MCF 10A (cell line): ENCODE measurements around the gene CASR. TPM values are rescaled to one million over a fixed set of nuclear protein-coding genes. Genes with fewer than 3 reads are reported as not detected.

Experiments
- BruUV-seq: library from RNA; stranded (reverse); fragments of 400-500 nt; replicated peaks from 2 replicates; lab custom pipeline; 2021; lab: Mats Ljungman, UMichigan
- CTCF ChIA-PET: fragments of 300-600 bp; sonication (Branson Sonifier 250); formaldehyde crosslinking; extraction: SDS; loops from one replicate; lab custom pipeline; 2021; ENCODE audit warnings: antibody characterized with exemption, inconsistent platforms; lab: Yijun Ruan, JAX
- POLR2A ChIA-PET: fragments of 300-600, 350-650 bp; sonication (Branson Sonifier 250); formaldehyde crosslinking; extraction: SDS; loops from one replicate; lab custom pipeline; 2020; ENCODE audit warnings: antibody characterized with exemption, inconsistent platforms; lab: Yijun Ruan, JAX
- DNase-seq: peaks from one replicate; pipeline ENCODE4 v3.0.0-alpha.2; 2018; ENCODE audit not compliant: unreplicated experiment
- H3K27ac Mint-ChIP-seq: one replicate; pipeline ENCODE4 v1.8.0; 2022; ENCODE audit warnings: mild to moderate bottlenecking, low read depth, mixed read lengths; ENCODE audit not compliant: unreplicated experiment
- H3K27me3 Mint-ChIP-seq: one replicate; pipeline ENCODE4 v1.8.0; 2022; ENCODE audit warnings: mixed read lengths; ENCODE audit not compliant: insufficient read depth, unreplicated experiment
- H3K36me3 Mint-ChIP-seq: one replicate; pipeline ENCODE4 v1.8.0; 2022; ENCODE audit warnings: mild to moderate bottlenecking, moderate library complexity, mixed read lengths; ENCODE audit not compliant: insufficient read depth, unreplicated experiment
- H3K4me1 Mint-ChIP-seq: one replicate; pipeline ENCODE4 v1.8.0; 2022; ENCODE audit warnings: mixed read lengths; ENCODE audit not compliant: insufficient read depth, unreplicated experiment
- H3K4me3 Mint-ChIP-seq: one replicate; pipeline ENCODE4 v1.8.0; 2022; ENCODE audit warnings: mild to moderate bottlenecking, moderate library complexity, mixed read lengths; ENCODE audit not compliant: unreplicated experiment
- H3K9me3 Mint-ChIP-seq: one replicate; pipeline ENCODE4 v1.8.0; 2022; ENCODE audit warnings: mixed read lengths; ENCODE audit not compliant: unreplicated experiment
- intact Hi-C: fragments of 100-400 bp; cut with micrococcal nuclease; formaldehyde crosslinking; loops from 2 replicates; pipeline ENCODE4 v1.14.1; 2022
- total RNA-seq: library from RNA; stranded (reverse); gene quantifications from 2 replicates; pipeline ENCODE4 v1.2.3, GENCODE V29; 2022
- TF ChIP-seq, protein P1 (sequence below): fragments of 200-600 bp; IDR thresholded peaks from one replicate; pipeline ENCODE4 v1.8.0; 2022; ENCODE audit warnings: antibody characterized with exemption, mild to moderate bottlenecking; ENCODE audit not compliant: unreplicated experiment

CASR gene
- total RNA-seq, 1 experiment from 2014 or later = not detected

DNA sequence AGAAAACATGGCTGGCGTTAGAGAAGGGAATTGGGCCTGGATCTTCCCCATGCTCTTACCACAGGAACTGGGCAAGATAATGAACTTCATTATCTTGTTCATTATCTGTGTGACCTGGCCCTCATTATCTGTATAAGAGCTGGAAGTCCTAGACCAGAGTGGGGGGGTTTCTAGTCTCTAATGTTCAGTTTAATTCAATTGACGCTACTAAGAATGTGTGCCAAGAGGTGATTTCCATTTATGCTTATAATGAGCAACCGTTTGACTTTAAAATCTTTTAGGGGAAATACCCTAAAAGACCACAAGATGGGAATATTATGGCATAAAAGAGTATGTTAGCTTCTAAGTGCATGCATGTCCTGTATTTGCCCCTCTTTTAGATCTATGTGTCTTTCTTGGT, 82.5 kb downstream of the CASR start:
- POLR2A ChIA-PET = no interaction called here
- no peaks in the 10 kb centered on the region for H3K27me3 Mint-ChIP-seq
- CTCF ChIA-PET = interaction anchor here (0.5 to 1.1 kb wide), 4 partner anchors 17 to 391 kb away, joined by 3 to 4 read pairs (median 3); no protein-coding TSS in a partner anchor
- H3K36me3 Mint-ChIP-seq = no peaks in the 10 kb centered on the region
- DNase-seq = no peak
- no peak overlapping the region for H3K27ac Mint-ChIP-seq
- no TSS peak for BruUV-seq
- TF ChIP-seq, protein P1, sequence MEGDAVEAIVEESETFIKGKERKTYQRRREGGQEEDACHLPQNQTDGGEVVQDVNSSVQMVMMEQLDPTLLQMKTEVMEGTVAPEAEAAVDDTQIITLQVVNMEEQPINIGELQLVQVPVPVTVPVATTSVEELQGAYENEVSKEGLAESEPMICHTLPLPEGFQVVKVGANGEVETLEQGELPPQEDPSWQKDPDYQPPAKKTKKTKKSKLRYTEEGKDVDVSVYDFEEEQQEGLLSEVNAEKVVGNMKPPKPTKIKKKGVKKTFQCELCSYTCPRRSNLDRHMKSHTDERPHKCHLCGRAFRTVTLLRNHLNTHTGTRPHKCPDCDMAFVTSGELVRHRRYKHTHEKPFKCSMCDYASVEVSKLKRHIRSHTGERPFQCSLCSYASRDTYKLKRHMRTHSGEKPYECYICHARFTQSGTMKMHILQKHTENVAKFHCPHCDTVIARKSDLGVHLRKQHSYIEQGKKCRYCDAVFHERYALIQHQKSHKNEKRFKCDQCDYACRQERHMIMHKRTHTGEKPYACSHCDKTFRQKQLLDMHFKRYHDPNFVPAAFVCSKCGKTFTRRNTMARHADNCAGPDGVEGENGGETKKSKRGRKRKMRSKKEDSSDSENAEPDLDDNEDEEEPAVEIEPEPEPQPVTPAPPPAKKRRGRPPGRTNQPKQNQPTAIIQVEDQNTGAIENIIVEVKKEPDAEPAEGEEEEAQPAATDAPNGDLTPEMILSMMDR = no peak
- H3K4me1 Mint-ChIP-seq = no peaks in the 10 kb centered on the region
- H3K9me3 Mint-ChIP-seq = no peaks in the 10 kb centered on the region
- no peak overlapping the region for H3K4me3 Mint-ChIP-seq
- intact Hi-C loops = no loop called here

DNA sequence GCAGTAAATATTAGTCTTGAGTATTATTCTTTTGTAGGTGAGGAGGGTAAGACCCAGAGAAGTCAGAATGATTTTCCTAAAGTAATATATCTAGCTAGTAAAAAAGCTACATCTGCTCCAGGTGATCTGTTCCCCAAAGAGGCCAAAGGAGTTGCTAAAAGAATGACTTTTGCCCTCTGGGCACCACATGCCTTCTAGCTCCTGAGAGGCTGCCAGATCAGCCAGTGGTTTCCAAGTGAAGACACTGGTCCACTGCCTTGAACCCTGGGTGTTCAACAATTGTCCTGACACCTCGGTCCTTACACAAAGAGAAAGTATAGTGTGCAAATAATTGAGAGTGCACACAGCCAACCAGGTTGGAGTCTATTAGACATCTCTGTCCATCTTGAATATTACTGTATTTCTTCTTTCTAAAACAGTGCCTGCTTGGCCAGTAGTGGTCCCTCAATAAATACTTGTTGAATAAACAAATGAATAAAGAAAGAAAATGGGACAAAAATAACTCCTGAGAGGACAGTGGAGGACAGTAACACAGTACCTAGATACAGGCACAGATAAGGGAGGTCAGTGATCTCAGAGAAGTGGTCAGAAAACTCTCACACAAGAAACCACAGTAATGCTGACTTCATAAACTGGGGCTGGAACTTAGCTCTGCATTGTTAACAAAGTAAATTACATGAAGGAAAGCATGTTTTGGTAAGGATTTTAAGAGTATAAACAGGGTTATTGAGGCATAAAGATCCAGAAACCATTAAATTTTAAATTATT, 85.0 kb downstream of the CASR start:
- no peak for DNase-seq
- Mint-ChIP-seq H3K9me3 (no peaks in the 10 kb centered on the region), H3K27ac (no peak overlapping the region), H3K4me1 (no peaks in the 10 kb centered on the region), H3K27me3 (no peaks in the 10 kb centered on the region), H3K4me3 (no peak overlapping the region), H3K36me3 (no peaks in the 10 kb centered on the region)
- TF ChIP-seq, protein P1 = no peak
- BruUV-seq = no TSS peak
- ChIA-PET CTCF (interaction anchor here (1.9 kb wide), 1 partner anchor 10 kb away, joined by 5 read pairs; no protein-coding TSS in a partner anchor), POLR2A (interaction anchor here (1.0 kb wide), 1 partner anchor 86 kb away, joined by 3 read pairs; no protein-coding TSS in a partner anchor)
- intact Hi-C loops = no loop called here

DNA sequence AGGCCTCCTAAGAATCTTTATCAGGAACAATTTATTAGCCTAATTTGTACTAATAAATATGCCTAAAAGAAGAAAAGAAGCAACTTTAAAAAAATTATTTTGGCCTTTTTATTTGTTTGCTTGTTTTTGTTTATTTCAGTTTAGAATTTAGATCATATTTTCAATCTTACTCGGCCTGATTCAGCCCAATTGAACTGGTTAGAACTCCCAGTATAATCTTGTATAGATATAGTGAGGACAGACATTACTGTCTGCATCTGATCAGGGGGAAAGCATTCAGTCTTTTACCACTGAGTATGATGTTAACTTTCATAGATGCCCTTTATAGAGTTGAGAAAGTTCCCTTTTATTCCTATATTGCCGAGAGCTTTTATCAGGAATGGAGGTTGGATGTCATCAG, 85.6 kb downstream of the CASR start:
- Mint-ChIP-seq H3K27ac (no peak overlapping the region), H3K27me3 (no peaks in the 10 kb centered on the region), H3K4me1 (no peaks in the 10 kb centered on the region), H3K4me3 (no peak overlapping the region), H3K9me3 (no peaks in the 10 kb centered on the region), H3K36me3 (no peaks in the 10 kb centered on the region)
- ChIA-PET CTCF (interaction anchor here (1.9 kb wide), 1 partner anchor 10 kb away, joined by 5 read pairs; no protein-coding TSS in a partner anchor), POLR2A (interaction anchor here (1.0 kb wide), 1 partner anchor 85 kb away, joined by 3 read pairs; no protein-coding TSS in a partner anchor)
- TF ChIP-seq, protein P1 = no peak
- intact Hi-C loops = no loop called here
- no peak for DNase-seq
- no TSS peak for BruUV-seq

DNA sequence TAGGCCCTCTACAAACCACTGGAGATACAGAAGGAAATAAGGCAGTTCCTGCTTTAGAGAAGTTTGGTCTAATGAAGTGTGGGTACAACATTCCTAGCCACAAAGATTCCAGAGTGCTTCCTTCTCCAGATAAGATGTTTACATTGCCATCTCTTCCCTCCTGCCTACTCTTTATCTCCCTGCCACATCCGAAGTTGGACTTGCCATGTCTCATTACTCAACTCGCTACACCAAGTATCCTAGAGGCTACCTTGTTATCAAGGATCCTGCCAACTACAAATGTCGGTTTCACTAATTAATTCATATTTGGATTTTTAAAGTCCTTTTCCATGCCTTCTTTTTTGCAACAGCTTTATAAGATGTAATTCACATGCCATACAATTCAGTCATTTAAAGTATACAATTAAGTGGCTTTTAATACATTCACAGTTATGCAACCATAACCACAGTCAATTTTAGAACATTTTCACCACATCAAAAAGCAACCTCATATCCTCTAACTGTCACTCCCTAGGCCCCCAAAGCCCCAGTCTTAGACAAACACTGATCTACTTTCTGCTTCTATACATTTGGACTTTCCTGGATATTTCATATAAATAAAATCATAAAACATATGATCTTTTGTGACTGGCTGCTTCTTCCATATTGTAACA, 87.9 kb downstream of the CASR start:
- Mint-ChIP-seq H3K4me1 (no peaks in the 10 kb centered on the region), H3K9me3 (no peaks in the 10 kb centered on the region), H3K4me3 (no peak overlapping the region), H3K27me3 (no peaks in the 10 kb centered on the region), H3K36me3 (no peaks in the 10 kb centered on the region), H3K27ac (no peak overlapping the region)
- CTCF ChIA-PET = interaction anchor here (0.8 kb wide), 1 partner anchor 15 kb away, joined by 3 read pairs; no protein-coding TSS in a partner anchor
- intact Hi-C loops = no loop called here
- BruUV-seq = no TSS peak
- no peak for DNase-seq
- POLR2A ChIA-PET = no interaction called here
- TF ChIP-seq, protein P1 = no peak
